GM12891 (cell line): ENCODE data around the gene TFCP2L1. TPM values are rescaled to one million over a fixed set of nuclear protein-coding genes. Genes with fewer than 3 reads are reported as not detected.
"Not testable (repeated sequence)": the region's sequence is repeated elsewhere in the genome, so short reads cannot be mapped to it uniquely, and the experiment has no call there.

Experiments used
- DNase-seq: peaks from one replicate; pipeline ENCODE4 v3.0.0; 2011; ENCODE audit warnings: low spot score; ENCODE audit not compliant: insufficient read length
- FAIRE-seq: peaks from 2 replicates; lab custom pipeline; 2011; peaks lifted over from hg19 to GRCh38; lab: Jason Lieb, UNC
- PAX5 ChIP-seq: IDR thresholded peaks from 2 replicates; pipeline ENCODE4 v1.6.1; 2011; ENCODE audit warnings: low read length, moderate library complexity, mild to moderate bottlenecking; ENCODE audit not compliant: insufficient read depth, severe bottlenecking
- POLR2A ChIP-seq: IDR thresholded peaks from 2 replicates; pipeline ENCODE4 v1.6.1; 2011; ENCODE audit warnings: low read depth, low read length, control low read depth
- POLR2AphosphoS5 ChIP-seq: IDR thresholded peaks from 2 replicates; pipeline ENCODE4 v1.6.1; 2011; ENCODE audit warnings: low read depth, low read length, control low read depth
- POU2F2 ChIP-seq: IDR thresholded peaks from 2 replicates; pipeline ENCODE4 v1.6.1; 2011; ENCODE audit warnings: low read depth, mild to moderate bottlenecking, control low read depth, low read length, moderate library complexity
- SPI1 ChIP-seq: IDR thresholded peaks from 2 replicates; pipeline ENCODE4 v1.6.1; 2011; ENCODE audit warnings: low read depth, low read length, control low read depth
- TAF1 ChIP-seq: IDR thresholded peaks from 2 replicates; pipeline ENCODE4 v1.6.1; 2011; ENCODE audit warnings: low read depth, low read length, control low read depth
- polyA plus RNA-seq: library from polyadenylated mRNA; unstranded; fragments of >200 nt; gene quantifications from one replicate; pipeline ENCODE4 v1.2.1, GENCODE V29; 2012; ENCODE audit warnings: low read depth, missing spikeins, inconsistent platforms; ENCODE audit not compliant: missing spikeins

Gene TFCP2L1
- 0.32 TPM for polyA plus RNA-seq

DNA sequence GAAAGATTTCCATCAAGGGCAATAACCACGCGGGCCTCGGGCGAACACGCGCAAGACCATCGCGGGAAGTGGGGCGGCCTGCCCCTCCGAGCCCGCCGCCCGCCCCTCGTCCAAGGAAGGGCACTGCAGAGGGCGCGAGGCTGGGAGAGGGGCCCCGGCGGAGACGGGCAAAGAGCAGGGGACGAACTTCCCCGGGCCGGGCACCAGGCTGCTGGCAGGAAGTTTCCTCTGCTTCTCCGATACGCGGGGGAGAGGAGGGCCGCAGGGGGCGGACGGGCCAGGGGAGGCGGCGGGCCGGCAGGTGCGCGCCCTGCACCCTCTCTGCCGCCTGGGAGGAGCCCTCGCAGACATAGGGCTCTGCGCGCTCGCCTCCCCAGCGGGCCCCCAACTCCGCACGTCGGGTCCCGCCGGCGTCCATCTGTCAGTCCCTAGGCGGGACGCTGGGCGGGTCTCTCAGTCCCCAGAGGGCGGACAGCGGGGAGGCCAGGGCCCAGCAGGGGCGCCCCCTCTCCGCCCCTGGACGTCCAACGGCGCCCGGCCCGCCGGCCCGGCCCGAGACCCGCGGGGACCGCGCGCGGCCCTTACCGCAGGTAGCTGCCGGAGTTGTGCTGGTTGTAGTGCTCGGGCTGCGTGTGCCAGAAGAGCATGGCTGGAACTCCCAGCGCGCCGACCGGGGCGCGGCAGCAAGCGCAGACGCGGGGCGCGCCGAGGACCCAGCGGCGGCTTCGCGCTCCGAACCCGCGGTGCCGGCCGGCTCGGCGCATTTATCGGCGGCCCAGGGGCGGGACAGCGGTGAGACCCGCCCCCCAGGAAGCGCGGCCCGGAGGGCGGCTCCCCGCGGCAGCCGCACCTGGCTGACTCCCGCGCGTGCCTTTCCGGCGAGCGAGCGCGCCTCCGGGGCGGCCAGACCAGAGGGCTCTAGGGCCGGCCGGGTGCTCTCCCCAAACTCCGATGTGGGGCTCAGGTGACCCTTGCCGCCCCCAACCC lies at the start of gene TFCP2L1:
TSS of gene TFCP2L1 (minus strand) at position 740 of the 987 bp plus-strand sequence. CDS start at position 647, 93 bp downstream.
- DNase-seq (peak; percentile 62), FAIRE-seq (no peak)
- TF ChIP-seq PAX5: no peak
- TF ChIP-seq SPI1: no peak
- TF ChIP-seq POLR2AphosphoS5: no peak
- TF ChIP-seq POU2F2: no peak
- TF ChIP-seq TAF1: no peak
- TF ChIP-seq POLR2A: no peak

GRCh38 chr2:121333834-121334558 lies 49.0 kb upstream of the TFCP2L1 start:
- TF ChIP-seq POU2F2 (no peak), POLR2AphosphoS5 (no peak), POLR2A (no peak), PAX5 (no peak), SPI1 (no peak), TAF1 (no peak)
- DNase-seq: no peak
- FAIRE-seq: peak; percentile 65

GRCh38 chr2:121333231-121333630 lies 48.2 kb upstream of the TFCP2L1 start:
- no peak for DNase-seq
- no peak for FAIRE-seq
- TF ChIP-seq SPI1 (no peak), PAX5 (no peak), POLR2AphosphoS5 (no peak), POU2F2 (no peak), POLR2A (no peak), TAF1 (no peak)

DNA sequence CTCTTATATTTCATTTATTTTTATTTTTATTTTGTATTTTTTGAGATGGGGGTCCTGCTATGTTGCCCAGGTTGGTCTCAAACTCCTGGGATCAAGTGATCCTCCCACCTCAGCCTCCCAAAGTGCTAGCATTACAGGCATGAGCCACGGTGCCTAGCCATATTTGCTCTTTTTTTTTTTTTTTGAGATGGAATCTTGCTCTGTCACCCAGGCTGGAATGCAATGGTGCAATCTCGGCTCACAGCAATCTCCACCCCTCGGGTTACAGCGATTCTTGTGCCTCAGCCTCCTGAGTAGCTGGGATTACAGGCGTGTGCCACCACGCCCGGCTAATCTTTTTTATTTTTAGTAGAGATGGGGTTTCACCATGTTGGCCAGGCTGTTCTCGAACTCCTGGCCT lies 46.3 kb upstream of the TFCP2L1 start:
- not testable (repeated sequence) for DNase-seq, FAIRE-seq

DNA sequence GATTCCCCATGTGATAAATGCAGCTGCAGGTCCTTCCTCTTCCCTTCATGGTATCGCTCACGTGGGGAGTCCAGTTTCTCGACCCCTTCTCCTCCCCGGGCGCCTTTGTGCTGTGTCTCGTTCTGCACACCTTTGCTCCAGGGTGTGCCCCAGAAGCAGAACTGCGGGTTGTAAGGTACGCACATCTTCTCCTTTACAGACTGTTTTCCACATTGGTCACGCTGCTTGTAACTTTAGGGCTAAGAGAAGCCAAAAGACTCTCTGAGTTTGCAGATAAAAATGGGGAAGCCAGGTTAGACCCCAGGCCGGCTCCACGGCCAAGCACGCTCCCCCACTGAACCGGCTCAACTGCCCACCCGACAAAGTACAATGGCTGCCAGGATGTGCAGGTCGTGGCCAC lies 45.9 kb upstream of the TFCP2L1 start:
- no peak for FAIRE-seq
- TF ChIP-seq SPI1 (no peak), TAF1 (no peak), POLR2AphosphoS5 (no peak), POLR2A (no peak), PAX5 (no peak)
- DNase-seq: no peak

GRCh38 chr2:121329786-121330185 lies 44.8 kb upstream of the TFCP2L1 start:
- FAIRE-seq: no peak
- no peak for TF ChIP-seq POLR2AphosphoS5
- TF ChIP-seq SPI1: no peak
- no peak for TF ChIP-seq PAX5
- no peak for TF ChIP-seq TAF1
- TF ChIP-seq POLR2A: no peak
- no peak for TF ChIP-seq POU2F2
- DNase-seq: no peak

- DNase-seq: no peak
- FAIRE-seq: no peak
- TF ChIP-seq SPI1 (no peak), PAX5 (no peak)
These were observed 41.6 kb upstream of the TFCP2L1 start for GRCh38 chr2:121326628-121327027.

DNA sequence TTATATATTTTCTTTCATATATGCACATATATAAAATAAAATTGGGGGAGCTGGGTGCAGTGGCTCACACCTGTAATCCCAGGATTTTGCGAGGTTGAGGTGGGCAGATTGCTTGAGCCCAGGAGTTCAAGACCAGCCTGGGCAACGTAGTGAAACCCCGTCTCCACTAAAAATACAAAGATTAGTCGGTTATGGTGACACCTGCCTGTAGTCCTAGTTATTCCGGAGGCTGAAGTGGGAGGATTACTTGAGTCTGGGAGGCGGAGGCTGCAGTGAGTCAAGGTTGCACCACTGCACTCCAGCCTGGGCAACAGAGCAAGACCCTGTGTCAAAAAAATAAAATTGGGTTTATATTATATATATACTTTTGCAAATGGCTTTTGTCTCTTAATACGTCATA lies 39.6 kb upstream of the TFCP2L1 start:
- TF ChIP-seq POU2F2 (no peak), POLR2A (no peak), TAF1 (no peak), PAX5 (no peak), POLR2AphosphoS5 (no peak), SPI1 (no peak)
- FAIRE-seq (no peak), DNase-seq (no peak)

DNA sequence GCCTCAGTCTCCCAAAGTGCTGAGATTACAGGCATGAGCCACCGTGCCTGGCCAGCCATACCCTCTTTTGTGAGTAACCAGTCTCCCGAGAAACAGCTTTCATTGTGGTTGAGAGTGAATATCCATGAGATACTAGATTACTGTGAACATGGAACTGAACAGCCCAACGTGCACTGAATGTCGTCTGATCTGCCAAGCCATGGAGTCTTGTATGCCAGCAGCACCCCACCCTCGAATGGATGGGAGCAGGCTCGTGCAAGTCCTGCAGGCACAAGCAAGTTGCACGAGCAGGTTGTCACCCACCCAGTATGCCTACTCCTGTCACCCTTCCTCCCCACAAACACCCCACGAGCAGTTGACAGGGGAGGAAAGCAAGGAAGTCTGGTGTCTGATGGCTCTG lies 36.5 kb upstream of the TFCP2L1 start:
- no peak for DNase-seq
- no peak for TF ChIP-seq POU2F2
- no peak for FAIRE-seq

- TF ChIP-seq POLR2A (no peak), SPI1 (no peak), POU2F2 (no peak), TAF1 (no peak), POLR2AphosphoS5 (no peak), PAX5 (no peak)
- DNase-seq (no peak), FAIRE-seq (no peak)
These were observed 34.9 kb upstream of the TFCP2L1 start for GRCh38 chr2:121319941-121320340.
